ELF-1 (cell line): ENCODE data around the gene SPARCL1.

Source experiments
- DNase-seq: peaks from one replicate; pipeline ENCODE4 v3.0.0-alpha.2; 2016; ENCODE audit warnings: low read depth, low spot score

Gene SPARCL1

GRCh38 chr4:87541956-87542709 lies 13.0 kb upstream of the SPARCL1 start:
- DNase-seq: no peak

GRCh38 chr4:87541521-87541920 lies 12.3 kb upstream of the SPARCL1 start:
- DNase-seq: no peak

GRCh38 chr4:87540146-87541058 lies 11.2 kb upstream of the SPARCL1 start:
- no peak for DNase-seq

- no peak for DNase-seq
These were observed 3.7 kb upstream of the SPARCL1 start for GRCh38 chr4:87532907-87533306.

- no peak for DNase-seq
These were observed 2.9 kb upstream of the SPARCL1 start for GRCh38 chr4:87532109-87532508.

- no peak for DNase-seq
These were observed 2.4 kb upstream of the SPARCL1 start for GRCh38 chr4:87531621-87532020.

- DNase-seq: no peak
These were observed 1.7 kb upstream of the SPARCL1 start for GRCh38 chr4:87530868-87531267.

GRCh38 chr4:87530229-87530628 lies 1.1 kb upstream of the SPARCL1 start:
- no peak for DNase-seq

- no peak for DNase-seq
These were observed 1.6 kb downstream of the SPARCL1 start for GRCh38 chr4:87527431-87528220.

- no peak for DNase-seq
These were observed 3.4 kb downstream of the SPARCL1 start for GRCh38 chr4:87525636-87526295.

GRCh38 chr4:87524456-87524855 lies 4.7 kb downstream of the SPARCL1 start:
- no peak for DNase-seq

- DNase-seq: no peak
These were observed 5.9 kb downstream of the SPARCL1 start for GRCh38 chr4:87523307-87523706.

- DNase-seq: no peak
These were observed 7.3 kb downstream of the SPARCL1 start for GRCh38 chr4:87521757-87522374.

- no peak for DNase-seq
These were observed 7.9 kb downstream of the SPARCL1 start for GRCh38 chr4:87521319-87521718.

GRCh38 chr4:87517621-87518020 lies 11.6 kb downstream of the SPARCL1 start:
- DNase-seq: no peak

GRCh38 chr4:87516683-87517082 lies 12.5 kb downstream of the SPARCL1 start:
- no peak for DNase-seq

GRCh38 chr4:87512400-87512799 lies 16.8 kb downstream of the SPARCL1 start:
- no peak for DNase-seq

- no peak for DNase-seq
These were observed 17.7 kb downstream of the SPARCL1 start for GRCh38 chr4:87511500-87511899.

- DNase-seq: no peak
These were observed 18.4 kb downstream of the SPARCL1 start for GRCh38 chr4:87510747-87511146.

GRCh38 chr4:87506974-87507701 lies 22.0 kb downstream of the SPARCL1 start:
- no peak for DNase-seq
